Epidermal melanocyte (primary cell): Measurements from ENCODE around the gene CLASRP.

Experiments
- DNase-seq: peaks from one replicate; pipeline ENCODE4 v3.0.0; 2011; ENCODE audit warnings: low spot score; ENCODE audit not compliant: insufficient read length

Gene CLASRP

DNA sequence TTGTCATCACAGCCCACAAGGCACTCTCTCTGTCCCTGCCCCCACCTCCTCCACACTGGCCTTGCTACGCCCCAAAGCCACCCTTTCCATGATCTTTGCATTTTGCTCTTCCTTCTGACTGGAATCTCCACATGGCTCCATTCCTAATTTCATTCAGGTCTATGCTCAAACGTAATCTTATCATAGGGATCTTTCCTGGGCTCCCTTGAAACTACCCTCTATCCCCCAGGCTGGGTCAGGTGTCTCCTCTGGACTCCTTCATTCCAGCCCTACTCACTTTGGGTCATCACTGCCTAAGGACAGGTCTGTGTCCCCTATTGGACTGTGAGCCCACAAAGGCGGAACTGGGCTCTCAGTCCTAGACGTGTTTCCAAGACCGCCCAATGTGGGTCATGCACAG, 43.3 kb downstream of the CLASRP start:
- DNase-seq: no peak

DNA sequence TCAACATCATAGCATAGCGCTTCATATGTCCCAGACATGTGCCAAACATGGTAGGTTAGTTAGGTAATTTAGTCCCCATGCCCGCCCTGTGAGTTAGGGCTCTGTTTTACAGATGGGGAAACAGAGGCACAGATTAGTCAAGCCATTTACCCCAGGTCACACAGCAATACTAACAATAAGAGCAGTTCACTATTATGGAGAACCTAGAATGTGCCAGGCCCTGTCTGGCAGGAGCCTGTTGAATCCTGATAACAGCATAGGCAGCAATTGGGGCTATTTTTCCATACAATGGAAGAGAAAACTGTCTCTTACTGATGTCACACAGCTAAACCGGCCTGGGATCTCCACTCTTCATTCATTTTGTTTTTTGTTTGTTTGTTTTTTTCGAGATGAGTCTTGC, 47.6 kb downstream of the CLASRP start:
- DNase-seq: no peak

DNA sequence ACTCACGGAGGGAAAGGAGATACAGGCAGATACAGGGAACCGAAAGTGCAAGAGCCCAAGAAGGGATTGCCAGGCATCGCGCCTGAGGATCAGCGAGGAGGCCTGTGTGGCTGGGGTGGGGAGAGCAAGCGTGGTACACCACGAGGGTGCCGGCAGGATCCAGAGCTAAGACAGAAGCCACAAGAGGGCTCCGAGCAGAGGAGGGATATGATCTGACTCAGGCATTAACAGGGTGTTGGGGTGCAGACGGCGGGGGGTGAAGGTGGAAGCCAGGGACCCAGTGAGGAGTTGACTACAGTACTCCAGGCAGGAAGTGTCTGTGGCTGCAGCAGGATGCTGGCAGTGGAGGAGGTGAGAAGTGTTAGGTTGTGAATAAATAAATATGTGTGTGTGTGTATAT, 48.7 kb downstream of the CLASRP start:
- no peak for DNase-seq

DNA sequence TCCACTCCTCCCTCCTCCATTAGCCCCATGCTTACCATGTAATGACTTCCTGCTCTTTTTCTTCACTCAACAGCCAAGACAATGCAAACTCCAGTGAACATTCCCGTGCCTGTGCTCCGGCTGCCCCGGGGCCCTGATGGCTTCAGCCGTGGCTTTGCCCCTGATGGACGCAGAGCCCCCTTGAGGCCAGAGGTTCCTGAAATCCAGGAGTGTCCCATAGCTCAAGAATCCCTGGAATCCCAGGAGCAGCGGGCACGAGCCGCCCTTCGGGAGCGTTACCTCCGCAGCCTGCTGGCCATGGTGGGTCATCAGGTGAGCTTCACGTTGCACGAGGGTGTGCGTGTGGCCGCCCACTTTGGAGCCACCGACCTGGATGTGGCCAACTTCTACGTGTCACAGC, 51.2 kb downstream of the CLASRP start:
- no peak for DNase-seq

DNA sequence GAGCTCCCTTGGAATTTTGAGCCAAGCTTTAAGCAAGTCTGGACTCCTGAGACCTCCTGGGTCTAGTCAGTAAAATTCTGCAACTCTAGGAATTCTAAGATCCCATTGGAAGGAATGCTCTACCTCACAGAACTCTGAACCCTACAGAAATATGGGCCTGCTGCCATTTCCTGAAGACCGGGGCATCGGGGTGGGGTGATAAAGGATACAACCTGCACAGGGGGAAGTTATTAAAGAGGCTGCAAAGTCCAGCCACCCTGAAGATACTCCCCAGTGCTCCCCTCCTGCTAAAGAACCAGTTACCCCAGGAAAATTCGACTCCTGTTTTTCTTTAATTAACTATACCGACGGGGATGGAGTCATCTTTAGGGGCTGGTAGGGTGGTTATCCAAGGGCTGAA, 51.8 kb downstream of the CLASRP start:
- no peak for DNase-seq

DNA sequence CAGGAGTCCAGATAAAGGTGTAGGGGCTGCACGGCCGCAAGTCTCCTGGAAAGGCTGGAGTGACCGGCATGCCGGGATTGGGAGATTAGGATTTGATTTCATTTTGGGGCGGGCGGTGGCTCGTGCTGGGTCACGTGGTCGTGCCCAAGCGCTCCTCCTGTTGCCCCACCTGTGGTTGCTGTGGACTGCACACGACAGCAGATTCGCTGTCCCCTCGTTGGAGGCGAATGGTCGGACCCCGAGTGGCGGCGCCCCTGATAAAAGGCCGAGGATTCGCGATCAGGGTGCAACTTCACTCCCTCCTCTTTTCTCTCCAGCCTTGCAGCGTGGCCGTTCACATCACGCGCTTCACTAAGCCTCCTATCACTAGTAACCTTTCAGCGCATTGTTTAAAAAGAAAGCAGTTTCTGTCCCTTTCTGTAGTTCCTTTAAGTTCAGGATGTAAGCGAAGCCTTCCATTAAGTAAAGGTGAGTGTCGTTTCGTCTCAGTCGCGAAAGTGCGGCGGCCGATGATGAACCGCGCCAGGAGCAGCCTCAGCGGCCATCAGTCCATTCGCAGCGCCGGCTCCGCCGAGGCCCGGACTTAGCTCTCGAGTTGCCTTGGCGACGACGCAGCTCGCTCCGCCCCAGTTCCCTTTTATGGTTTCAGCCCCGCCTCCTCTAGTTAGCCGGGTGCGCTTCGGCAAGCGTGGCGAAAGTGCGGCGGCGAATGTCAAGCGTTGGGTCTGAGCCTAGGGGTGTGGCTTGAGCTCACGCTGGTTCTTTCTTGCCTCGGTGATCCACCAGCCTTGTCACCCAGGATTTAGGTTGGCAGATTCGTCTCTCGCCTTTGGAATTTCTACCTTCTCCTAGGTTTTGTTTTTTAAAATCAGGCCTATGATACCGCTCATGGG, 52.4 kb downstream of the CLASRP start:
- peak; percentile 98 for DNase-seq

DNA sequence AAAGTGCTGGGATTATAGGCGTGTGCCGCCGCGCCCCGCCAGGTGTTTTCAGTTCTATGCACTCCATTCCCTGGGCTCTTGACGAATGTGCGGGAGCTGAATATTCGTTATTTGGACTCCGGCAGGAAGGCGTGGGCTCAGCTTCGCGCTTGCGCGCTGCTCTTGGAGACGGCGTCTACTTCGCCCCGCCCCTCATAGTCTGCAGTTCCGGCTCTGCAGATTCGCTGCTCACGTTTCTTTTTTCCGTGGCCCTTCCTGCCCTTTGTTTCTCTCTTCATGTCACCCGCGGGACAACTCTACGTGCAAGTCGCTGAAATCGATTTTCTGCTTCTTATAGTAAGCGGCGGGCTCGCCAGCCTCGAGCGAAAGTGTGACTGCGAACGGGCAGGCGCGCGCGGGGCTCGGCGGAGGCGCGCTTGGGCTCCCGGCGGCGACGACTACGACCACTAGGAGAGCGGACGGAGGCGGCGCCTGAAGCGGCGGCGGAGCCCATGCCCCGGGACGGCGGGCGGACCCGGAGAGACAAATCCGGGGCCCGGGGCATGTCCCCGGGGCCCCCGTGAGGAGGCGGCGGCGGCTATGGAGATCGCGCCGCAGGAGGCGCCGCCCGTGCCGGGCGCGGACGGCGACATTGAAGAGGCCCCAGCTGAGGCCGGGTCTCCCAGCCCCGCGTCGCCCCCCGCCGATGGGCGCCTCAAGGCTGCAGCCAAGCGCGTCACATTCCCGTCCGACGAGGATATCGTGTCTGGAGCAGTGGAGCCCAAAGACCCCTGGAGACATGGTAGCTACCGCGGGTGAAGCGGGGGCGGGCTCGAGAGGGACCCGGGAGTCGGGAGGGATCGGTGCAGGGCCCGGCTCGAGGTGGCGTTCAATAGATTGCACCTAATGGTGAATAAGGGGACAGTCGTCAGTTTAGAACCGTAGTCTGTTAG, 54.2 kb downstream of the CLASRP start, which contains the start of gene PPP1R37:
TSS of gene PPP1R37 (plus strand) at position 433 of the 932 bp plus-strand sequence. CDS start at position 580, 147 bp downstream.
- peak; percentile 90 for DNase-seq

DNA sequence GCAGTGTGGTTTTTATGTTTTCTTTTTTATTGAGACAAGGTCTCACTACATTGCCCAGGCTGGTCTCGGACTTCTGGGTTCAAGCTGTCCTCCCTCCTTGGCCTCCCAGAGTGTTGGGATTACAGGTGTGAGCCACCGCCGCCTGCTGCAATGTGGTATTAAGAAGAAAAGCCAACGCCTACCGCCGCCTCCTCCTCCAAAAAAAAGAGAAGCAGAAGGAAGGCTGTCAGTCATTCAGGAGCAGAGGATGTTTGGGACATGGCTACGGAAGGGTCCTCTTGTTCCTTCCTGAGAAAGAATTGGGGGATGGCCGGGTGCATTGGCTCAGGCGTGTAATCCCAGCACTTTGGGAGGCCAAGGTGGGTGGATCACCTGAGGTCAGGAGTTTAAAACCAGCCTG, 55.3 kb downstream of the CLASRP start:
- DNase-seq: no peak

DNA sequence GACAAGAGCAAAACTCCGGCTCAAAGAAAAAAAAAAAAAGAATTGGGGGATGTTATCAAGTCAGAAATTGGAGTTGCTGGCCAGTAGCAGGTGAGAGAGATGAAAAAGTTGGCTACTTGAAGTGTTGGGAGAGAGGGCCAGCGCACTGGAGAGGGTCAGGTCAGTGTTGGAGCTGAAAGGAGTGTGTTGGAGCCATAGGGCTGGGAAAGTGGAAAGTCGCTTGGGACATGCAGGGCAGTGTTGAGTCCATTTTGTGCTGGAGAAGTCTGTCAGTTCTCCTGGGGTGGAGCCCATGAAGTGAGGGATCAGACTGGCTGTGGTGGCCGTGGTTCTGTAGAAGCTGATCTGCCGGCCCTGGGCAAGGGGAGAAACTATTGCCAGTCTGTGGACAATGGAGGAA, 55.9 kb downstream of the CLASRP start:
- DNase-seq: no peak

DNA sequence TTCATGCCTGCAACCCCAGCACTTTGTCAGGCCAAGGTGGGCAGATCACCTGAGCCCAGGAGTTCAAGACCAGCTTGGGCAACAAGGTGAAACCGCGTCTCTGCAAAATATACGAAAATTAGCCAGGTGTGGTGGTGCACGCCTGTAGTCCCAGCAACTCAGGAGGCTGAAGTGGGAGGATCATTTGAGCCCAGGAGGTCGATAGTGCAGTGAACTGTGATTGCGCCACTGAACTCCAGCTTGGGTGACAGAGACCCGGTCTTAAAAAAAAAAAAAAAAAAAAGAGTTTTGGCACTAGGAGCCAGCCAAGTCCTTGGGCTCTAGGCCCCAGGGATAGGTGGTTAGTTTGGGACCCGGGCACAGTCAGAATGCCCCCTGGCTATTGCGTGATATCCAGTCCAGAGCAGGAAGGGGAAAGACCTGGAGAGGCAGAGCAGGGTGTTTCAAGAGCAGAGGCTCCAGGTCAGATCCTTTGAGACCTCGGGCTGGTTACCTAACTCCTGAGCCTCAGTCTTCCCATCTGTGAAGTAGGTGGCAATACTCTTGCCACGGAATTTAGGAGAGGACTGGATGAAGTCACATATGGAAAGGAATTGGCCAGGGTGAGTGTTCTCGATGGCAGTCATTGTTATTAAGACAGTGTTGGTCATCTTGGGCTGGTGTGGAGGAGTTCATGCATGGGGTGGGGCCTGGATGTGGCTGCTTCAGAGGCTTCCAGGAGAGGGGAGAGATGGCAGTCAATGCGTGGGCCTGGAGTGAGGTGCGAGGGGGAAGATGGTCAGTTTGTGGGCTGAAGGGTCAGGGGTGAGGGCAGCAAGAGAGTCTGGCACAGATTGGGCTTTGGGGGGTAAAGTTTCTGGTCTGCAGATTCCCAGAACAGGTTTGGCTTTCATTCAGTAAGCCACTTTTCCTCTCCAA, 56.9 kb downstream of the CLASRP start:
- no peak for DNase-seq

DNA sequence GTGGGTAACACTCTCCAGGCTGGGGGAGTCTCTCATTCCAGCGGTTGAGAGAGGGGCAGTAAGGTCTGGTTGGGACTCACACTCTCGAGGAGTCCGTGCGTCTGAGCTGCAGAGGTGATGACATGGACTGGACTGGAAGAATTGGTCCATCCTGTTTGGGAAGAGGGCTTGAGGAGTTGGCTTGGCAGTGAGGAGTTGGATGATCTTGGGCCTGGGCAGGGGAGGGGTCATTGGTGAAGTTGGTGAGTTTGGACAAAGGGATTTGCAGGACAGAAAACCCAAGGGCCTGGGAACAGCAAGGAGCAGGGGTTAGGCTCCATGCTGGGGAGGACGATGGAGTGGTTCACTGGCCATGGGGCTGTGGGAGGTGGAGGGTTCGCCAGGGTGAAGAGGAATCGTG, 57.9 kb downstream of the CLASRP start:
- no peak for DNase-seq

DNA sequence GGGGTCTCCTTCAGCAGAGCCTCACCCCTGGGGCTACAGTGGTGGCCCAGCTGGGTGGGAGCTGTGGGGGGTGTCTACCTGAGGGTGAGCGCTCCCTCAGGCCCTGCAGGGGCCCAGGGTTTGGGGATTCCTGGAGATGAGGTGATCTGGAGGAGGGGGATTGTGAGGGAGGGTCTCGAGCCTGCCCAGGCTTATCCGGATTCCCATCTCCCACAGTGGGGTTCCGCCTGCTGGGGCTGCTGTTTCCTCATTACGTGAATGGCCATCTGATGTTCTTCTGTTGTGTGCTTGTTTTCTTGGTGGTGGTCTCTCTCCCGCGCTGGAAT, 58.6 kb downstream of the CLASRP start:
- DNase-seq: no peak

DNA sequence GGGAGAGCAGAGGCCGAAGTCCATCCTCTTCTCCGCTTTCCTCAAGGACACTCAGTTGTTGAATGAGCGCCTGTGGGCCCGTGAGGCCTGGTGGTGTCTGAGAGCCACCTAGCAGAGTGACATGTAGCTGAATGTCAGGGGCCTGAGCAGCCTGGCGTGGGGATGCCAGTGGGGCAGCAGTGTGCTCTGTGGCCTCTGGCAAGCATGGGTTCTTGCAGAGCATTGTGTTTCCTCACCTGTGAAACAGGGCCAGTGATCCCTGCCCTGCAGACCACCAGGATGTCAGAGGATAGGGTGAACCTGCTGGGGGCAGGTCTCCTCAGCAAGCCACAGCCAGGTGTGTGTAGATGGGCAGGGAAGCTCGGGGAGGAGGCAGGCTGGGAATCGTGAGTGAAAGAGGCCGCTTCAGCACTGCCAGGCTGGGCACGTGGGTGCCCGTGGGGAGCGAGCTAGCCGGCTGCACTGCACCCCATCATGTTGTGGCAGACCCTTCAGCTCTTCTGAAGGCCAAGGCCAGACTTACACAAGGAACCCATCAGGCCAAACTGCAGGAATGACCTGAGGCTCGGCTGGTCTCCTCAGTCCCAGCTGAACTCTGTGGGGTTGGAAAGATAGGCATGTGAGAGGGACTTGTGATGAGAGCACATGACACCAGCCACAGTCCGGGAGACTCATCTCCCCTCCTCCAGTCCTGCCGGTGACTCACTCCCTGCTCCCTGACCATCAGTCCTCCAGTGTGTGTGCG, 59.1 kb downstream of the CLASRP start:
- peak; percentile 95 for DNase-seq

DNA sequence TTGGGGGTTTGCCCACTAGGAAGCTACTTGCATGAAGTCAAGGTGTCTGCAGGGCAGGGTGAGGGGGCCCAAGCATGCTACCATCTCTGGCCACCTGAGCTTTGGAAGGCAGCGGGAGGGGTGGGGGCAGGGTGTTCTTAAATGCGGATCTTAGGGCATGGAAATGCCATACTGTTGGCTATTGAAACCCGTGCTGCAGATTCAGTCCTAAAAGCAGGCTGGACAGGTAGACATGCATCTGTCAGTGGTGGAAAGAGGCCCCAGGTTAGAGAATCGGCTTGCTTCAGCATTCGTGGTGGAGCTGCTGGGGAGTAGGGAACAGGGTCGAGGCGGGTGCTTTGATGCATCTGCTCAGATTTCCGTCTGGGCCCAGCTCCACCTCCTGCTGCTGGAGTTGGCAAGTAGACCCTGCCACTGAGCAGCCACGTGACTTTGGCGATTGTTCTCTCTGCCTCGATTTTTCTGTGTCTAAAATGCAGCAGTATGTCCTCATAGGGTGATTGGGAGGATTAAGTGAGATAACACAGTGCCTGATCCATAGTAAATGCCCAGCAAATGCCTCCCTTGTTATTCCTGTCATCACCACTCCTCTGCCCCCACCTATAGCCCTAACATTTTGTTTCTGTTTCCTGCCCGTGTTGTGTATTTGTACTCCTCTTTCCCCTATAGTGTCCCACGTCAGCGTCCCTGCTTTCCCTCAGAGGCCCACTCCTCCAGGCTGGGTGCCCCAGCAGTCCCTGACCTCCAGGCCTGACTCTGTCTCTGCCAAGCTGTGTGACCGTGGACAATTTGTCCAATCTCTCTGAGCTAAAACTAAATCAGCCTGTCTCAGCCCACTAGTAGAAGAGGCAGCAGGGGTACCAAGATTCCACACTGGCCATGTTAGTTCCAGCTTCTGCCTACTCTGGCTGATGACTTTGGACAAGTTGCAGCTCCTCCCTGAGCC, 59.9 kb downstream of the CLASRP start:
- DNase-seq: no peak

DNA sequence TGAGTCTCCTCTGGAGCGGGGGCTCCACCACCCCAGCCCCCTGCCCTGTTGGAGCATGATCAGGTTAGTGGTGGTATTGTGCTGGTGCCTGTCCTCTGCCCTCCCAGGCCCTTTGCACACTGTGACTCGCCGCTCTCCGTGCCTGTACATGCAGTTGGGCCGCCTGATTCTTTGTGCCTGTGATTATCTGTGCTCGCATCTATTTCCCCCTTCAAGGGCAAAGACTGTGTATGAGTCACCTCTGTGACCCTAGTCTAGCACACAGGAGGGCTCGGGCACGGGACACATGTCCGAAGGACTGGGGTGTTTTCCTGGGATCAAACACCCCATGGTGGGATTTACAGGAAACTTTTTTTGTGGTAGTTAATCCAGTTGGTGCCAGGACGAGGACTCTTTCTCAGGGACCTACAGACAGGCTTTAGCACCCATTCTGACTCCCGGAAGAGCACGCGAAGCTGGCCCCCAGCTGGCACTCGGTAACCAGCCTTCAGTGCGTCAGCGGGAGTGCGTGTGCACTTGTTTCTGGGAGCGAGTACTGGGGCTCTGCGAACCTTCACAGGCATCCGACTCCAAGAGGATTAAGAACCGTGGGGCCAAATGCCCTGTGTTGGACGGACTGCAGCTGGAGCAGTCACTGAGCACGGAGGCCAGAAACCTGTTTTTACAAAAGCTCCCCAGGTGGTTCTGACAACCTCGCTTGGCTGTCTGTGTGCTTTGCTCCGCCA, 60.8 kb downstream of the CLASRP start:
- DNase-seq: no peak

DNA sequence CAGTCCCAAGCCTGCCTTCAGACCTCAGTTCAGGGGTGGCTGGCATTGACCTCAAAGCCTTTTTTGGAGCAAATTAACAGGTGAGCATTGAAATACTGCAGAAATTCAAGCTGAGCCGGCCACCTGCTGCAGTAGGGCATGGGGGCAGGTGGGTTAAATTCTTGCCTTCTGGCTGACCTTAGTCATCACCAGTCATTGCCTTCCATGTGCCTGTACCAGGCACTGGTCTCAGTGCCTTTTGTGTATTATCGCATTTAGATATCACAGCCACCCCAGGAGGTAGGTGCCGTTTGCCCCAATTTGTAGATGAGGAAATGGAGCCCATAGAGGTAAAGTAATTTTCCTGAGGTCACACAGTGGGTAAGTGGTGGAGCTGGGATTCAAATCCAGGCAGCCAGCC, 61.4 kb downstream of the CLASRP start:
- DNase-seq: no peak

DNA sequence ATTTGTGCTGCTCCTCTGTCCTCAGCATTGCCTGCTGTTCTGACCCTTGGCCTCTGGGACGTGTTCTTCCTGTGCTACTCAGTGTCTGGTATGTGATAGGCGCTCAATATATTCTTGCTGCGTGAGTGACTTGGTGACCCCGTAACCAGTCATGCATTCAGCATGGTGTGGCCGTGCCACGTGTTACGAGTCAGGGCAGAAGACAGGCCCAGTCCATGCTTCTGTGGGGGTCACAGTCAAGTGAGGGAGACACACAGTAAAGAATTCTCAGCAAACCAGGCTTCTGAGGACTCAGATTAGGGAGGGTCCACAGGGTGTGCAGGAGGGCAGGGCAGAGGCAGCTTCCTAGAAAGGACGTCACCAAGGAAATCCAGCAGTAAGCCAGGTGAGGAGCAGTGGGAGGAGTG, 62.0 kb downstream of the CLASRP start:
- no peak for DNase-seq

DNA sequence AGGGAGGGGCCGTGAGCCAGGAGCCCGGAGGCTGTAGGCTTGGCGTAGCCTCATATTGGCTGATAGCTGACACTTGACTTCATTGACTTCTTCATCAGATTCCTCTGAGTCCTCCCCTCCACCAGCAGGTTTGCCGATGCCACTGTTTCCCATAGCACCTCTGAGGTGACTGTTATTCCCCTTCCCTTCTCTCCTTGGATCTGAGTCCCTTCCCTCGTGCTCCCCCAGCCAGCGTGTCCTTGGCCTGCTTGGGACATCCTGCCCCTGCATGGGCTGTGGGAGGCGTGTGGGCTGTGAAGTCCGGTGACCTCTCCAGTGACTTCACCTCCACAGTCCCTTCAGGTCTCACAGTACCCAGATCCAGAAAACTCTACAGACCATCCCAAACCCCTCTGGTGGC, 63.0 kb downstream of the CLASRP start:
- DNase-seq: no peak

DNA sequence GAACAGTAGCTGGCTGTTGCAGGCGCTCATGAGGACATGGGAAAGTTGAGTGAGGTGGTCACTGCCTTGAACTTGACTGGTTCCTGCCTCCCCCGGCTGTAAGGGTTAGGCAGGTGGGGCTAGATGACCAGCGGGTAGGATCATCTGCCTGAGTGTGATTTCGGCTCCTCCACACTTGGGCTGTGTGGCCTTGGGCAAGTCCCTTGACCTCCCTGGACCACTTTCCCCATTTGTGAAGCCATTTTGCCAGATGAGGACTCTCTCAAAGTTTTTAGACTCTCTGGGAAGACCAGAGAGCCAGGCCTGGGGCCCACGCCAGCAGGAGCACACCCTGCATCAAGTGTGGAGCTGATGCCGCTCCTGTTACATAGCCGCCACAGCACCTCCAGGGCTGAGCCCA, 63.6 kb downstream of the CLASRP start:
- DNase-seq: no peak
